ENCODE data around the gene RNF167.
A peak's percentile ranks its signal among the peaks of the same experiment; 100 is the strongest.

The RNF167 gene

DNA sequence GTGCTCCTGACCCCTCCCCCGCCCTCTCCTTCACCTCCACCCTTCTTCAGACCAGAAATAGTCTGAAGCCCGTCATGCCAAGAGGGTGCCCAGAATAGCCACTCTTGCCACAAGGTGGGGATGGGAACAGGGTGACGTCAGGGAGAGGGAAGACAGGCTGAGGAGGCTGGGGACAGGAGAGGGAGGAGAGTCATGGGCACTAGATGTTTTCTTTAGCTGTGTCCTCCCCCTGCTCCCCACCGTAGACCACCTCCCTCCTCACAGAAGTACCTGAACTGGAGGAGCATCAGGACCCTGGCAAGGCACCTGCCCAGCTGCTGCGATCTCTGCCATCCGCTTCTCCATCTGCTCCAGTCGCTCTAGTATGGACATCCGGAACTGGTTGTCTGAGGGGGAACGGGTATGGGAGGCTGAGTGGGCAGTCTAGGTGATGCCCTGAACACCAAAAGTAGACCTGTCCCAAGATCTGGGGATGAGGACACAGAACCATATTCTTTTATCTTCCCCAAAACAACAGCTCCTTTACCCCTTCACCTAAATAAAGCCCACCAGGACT is 34.1 kb downstream of the RNF167 start:
- no peak for DNase-seq (ENCODE audit: low read depth in 2 of 2, low spot score in 1 of 2)

DNA sequence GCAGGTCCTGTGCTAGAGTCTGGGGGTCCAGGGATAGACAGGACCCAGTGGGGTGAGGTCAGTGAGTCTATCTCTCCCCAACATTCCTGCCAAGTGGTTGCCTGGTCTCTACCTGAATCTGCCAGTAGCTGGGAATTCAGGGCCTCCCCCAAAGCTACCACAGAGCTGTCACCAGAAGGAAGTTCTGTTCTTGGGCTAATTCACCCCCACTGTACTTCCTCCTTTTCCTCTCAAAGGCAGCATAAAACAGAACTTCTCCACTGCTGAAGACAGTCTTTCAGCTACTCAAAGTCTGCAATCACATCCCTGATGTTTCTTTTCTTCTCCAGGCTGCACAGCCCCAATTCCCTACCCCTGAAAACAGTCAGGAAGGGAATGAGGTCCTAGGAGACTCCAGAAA is 38.7 kb downstream of the RNF167 start:
- DNase-seq (ENCODE audit: low read depth in 2 of 2, low spot score in 1 of 2) = no peak

DNA sequence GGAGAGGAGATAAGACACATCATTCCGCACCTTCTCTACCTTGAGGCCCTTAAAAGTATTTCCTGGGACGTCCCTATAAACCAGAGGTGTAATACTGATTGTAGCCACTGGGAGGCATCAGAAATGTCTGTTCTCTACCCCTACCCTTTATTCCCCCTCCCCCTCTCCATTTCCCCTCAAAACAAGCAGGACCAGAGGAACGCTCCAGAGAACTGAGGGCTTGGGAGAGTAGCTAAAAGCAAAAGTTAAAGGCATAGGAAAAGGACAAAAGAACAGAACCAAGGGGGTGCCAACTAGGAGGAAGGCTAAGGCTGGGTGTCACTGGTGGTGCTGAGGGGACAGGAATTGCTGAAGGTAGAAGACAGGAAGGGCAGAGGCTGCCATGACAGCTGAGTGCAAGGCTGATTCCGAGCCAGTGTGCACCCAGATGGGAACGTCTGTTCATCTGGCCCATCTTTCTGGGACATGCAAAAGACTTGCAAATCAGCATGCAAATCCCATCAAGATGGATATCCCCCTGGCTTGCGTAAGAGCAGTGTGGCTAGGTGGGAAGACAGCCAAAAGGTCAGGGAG is 40.7 kb downstream of the RNF167 start:
- no peak for DNase-seq (ENCODE audit: low read depth in 2 of 2, low spot score in 1 of 2)

DNA sequence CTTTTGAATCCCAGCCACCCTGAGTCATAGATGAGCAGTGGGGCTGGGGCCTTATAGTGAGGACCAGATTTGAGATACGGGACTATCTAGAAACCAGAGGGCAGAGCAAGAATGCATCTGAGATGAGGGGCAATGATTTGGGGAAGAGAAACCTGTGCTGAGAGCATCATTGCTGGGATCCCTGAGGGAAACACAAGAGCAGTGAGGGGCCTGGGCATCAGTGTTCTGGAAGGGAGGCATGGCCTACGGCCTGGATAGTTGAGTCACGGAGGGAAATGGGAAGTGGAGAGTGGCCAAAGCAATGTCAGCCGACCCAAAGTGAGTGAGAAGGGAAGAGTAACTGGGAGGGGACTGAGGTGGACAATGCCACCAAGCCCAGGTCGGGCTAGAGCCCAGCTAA is 42.2 kb downstream of the RNF167 start:
- DNase-seq (ENCODE audit: low read depth in 2 of 2, low spot score in 1 of 2) = no peak

DNA sequence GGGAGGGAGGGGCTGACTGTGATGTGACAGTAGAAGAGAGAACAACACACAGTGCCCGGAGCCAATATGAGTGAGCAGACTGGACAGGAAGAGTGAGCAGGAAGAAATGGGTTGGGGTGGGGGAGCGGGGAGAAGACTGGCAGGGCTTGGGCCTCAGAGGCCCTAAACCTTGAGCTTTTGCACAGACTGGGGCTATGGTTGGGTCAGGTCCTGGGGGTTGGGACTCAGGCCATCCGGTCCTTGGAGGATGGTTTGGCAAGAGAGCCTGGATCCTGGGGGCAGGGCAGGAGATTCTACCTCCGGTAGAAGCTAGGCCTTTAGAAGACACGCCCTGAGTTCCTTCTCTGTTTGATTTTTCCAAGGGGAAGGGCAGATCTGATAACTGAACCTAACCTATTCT is 46.3 kb downstream of the RNF167 start:
- no peak for DNase-seq (ENCODE audit: low read depth in 2 of 2, low spot score in 1 of 2)

DNA sequence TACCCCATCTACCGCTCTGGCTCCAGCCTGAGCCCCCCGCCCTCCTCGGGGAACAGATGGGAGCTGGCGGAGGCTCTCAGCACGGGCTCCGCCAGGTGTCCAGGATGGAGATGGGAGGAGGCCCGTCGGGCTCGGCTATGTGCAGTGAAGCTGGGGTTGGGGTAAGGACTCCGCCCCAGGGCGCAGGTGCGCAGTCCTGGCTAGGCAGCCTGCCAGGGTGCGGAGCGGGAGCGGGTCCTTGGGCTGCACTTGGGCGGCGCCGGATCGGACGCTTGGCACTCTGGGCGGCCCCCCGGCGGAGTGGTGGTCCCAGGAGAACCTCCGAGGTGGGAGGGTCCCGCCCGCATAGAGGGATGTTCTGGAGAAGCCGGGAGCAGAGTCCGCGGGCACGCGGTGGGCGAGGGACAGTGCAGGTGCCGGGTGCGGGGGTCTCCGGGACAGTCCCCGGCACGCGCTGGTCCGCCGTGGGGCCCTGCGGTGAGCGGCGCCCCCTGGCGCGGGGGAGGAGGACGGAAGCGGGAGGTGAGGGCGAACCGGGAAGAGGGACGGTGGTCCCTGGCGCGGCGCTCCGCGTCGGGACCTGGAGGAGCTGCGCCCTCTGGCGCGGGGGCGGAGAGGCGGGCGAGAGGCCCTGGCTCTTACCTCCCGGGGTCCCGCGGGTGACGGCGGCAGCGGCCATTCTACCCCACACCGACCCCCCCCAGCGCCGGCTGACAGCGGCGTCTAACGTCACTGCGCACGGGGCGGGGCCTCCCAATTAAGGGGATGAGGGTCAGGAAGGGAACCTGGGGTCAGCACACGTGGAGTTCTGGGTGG is 47.1 kb downstream of the RNF167 start, which contains the start of gene CAMTA2:
TSS of gene CAMTA2 (minus strand) at position 725 of the 816 bp plus-strand sequence. CDS start 1,453 bp downstream, outside the sequence.
- peak; percentile 72 to 78 for DNase-seq (ENCODE audit: low read depth in 2 of 2, low spot score in 1 of 2)

DNA sequence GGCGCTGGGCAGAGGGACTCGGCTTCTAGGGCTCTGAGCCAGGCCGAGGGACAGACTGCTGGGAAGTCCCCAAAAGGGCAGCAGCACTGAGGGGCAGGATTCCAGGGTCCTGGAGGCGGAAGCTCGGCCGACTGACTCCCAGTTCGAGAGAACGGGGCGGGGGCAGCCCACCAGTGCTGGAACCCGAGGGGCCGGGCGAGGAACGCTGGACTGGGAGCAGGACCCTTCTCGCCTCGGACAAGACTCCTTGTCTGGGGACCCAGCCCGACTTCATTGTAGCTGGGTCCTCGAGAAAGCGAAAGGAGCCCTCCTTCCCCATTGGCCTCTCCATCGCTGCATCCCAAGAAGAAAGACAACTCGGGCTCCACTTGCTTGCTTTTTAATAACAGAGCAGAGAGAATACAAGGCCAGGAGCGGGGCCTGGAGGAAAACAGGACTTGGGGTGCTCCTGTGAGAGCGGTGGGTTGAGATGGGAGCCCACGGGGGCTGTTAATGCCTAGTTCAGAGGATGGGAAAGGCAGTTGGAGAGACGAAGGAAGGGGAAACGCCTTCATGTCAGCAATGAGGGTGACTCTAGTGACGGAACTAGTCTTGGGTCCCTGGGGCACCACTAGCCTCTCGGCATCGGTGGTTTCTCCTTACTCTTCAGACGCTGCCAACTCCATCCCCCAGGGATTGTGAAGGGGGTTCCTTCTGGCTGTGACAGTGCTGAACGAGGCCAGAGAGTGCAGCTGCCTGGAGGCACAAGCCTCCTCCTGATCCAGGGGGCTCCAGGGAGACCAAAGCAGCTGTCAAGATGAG is 47.9 kb downstream of the RNF167 start:
- no peak for DNase-seq (ENCODE audit: low read depth in 2 of 2, low spot score in 1 of 2)

DNA sequence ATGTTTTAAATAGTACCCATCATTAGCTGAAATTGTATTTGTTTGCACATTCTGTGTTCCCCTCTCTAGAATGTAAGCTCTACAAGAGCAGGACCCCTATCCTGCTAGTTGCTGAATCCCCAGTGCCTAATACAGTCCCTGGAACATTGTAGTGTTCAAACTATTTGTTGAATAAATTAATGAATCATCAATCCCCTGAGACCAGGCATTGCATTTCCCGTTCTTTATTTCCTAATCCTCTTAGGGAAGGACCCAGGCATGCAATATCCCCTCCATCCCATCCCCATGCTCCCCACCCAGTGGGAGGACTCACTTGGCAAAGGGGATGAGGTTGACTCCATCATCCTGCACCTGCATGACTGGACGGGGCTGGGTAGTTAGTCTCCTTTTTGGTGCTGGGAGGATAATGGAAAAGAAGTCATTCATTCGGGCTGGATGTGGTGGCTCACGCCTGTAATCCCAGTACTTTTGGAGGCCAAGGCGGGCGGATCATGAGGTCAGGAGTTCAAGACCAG is 54.1 kb downstream of the RNF167 start:
- no peak for DNase-seq (ENCODE audit: low read depth in 2 of 2, low spot score in 1 of 2)
